Measurements from ENCODE around the gene MARCKS.

MARCKS gene

GRCh38 chr6:113824411-113824810, 32.7 kb upstream of the MARCKS start:
- no peak for TF ChIP-seq CTCF (conservative IDR thresholded peaks at IDR 0.05; ENCODE audit: low read depth, low read length)
- H3K4me2 ChIP-seq: no peak overlapping the region
- no peaks in the 10 kb centered on the region for H4K20me1 ChIP-seq (ENCODE audit: insufficient read depth)
- H3K36me3 ChIP-seq (ENCODE audit: insufficient read depth): no peaks in the 10 kb centered on the region
- no peak overlapping the region for H3K4me3 ChIP-seq (IDR thresholded peaks at IDR 0.05; ENCODE audit: insufficient read depth, low read depth, low read length)
- H3K4me1 ChIP-seq (ENCODE audit: low read depth, poor library complexity, severe bottlenecking): no peaks in the 10 kb centered on the region
- no peak overlapping the region for H3K27ac ChIP-seq
- H3K27me3 ChIP-seq (ENCODE audit: insufficient read depth, low read depth): no peaks in the 10 kb centered on the region
- no peak overlapping the region for H2AFZ ChIP-seq (ENCODE audit: low read depth)
- no peak overlapping the region for H3K9ac ChIP-seq
- H3K79me2 ChIP-seq (ENCODE audit: insufficient read depth, low read depth): no peaks in the 10 kb centered on the region

- Histone ChIP-seq H3K4me1 (ENCODE audit: low read depth, poor library complexity, severe bottlenecking) (no peaks in the 10 kb centered on the region), H3K4me2 (no peak overlapping the region), H3K4me3 (IDR thresholded peaks at IDR 0.05; ENCODE audit: insufficient read depth, low read depth, low read length) (no peak overlapping the region), H2AFZ (ENCODE audit: low read depth) (no peak overlapping the region), H3K27ac (no peak overlapping the region), H3K9ac (no peak overlapping the region), H3K27me3 (ENCODE audit: insufficient read depth, low read depth) (no peaks in the 10 kb centered on the region), H3K79me2 (ENCODE audit: insufficient read depth, low read depth) (no peaks in the 10 kb centered on the region), H4K20me1 (ENCODE audit: insufficient read depth) (no peaks in the 10 kb centered on the region), H3K36me3 (ENCODE audit: insufficient read depth) (no peaks in the 10 kb centered on the region)
- no peak for TF ChIP-seq CTCF (conservative IDR thresholded peaks at IDR 0.05; ENCODE audit: low read depth, low read length)
Measured at GRCh38 chr6:113824866-113825265, 32.3 kb upstream of the MARCKS start.

GRCh38 chr6:113825781-113826180, 31.4 kb upstream of the MARCKS start:
- Histone ChIP-seq H3K36me3 (ENCODE audit: insufficient read depth) (no peaks in the 10 kb centered on the region), H2AFZ (ENCODE audit: low read depth) (no peak overlapping the region), H3K4me3 (IDR thresholded peaks at IDR 0.05; ENCODE audit: insufficient read depth, low read depth, low read length) (no peak overlapping the region), H3K4me2 (no peak overlapping the region), H3K27ac (no peak overlapping the region), H3K27me3 (ENCODE audit: insufficient read depth, low read depth) (no peaks in the 10 kb centered on the region), H3K4me1 (ENCODE audit: low read depth, poor library complexity, severe bottlenecking) (no peaks in the 10 kb centered on the region), H3K79me2 (ENCODE audit: insufficient read depth, low read depth) (no peaks in the 10 kb centered on the region), H4K20me1 (ENCODE audit: insufficient read depth) (no peaks in the 10 kb centered on the region), H3K9ac (no peak overlapping the region)
- no peak for TF ChIP-seq CTCF (conservative IDR thresholded peaks at IDR 0.05; ENCODE audit: low read depth, low read length)

GRCh38 chr6:113828984-113829695, 28.0 kb upstream of the MARCKS start:
- no peaks in the 10 kb centered on the region for H4K20me1 ChIP-seq (ENCODE audit: insufficient read depth)
- no peak overlapping the region for H3K9ac ChIP-seq
- H3K4me1 ChIP-seq (ENCODE audit: low read depth, poor library complexity, severe bottlenecking): no peaks in the 10 kb centered on the region
- no peaks in the 10 kb centered on the region for H3K79me2 ChIP-seq (ENCODE audit: insufficient read depth, low read depth)
- no peaks in the 10 kb centered on the region for H3K27me3 ChIP-seq (ENCODE audit: insufficient read depth, low read depth)
- no peak overlapping the region for H2AFZ ChIP-seq (ENCODE audit: low read depth)
- H3K36me3 ChIP-seq (ENCODE audit: insufficient read depth): no peaks in the 10 kb centered on the region
- no peak for TF ChIP-seq CTCF (conservative IDR thresholded peaks at IDR 0.05; ENCODE audit: low read depth, low read length)
- no peak overlapping the region for H3K27ac ChIP-seq
- H3K4me3 ChIP-seq (IDR thresholded peaks at IDR 0.05; ENCODE audit: insufficient read depth, low read depth, low read length): no peak overlapping the region
- no peak overlapping the region for H3K4me2 ChIP-seq

Data from KMS-11 (cell line).